Sigmoid colon (tissue), 4 donors: Measurements from ENCODE around the gene MMD2.
"Not testable (repeated sequence)": the region's sequence is repeated elsewhere in the genome, so short reads cannot be mapped to it uniquely, and the experiment has no call there.

Source experiments
- CTCF ChIP-seq, 4 experiments: fragments of 450-650 bp in 3 of 4; fragments of 200-600 bp in 1 of 4; IDR thresholded peaks; one replicate each; pipeline ENCODE4 v1.5.1; 2016 to 2019; ENCODE audit warnings: antibody characterized with exemption in 4 of 4, mild to moderate bottlenecking in 3 of 4, moderate library complexity in 2 of 4
- EP300 ChIP-seq, 4 donors: sonication (generic); formaldehyde crosslinking; IDR thresholded peaks; one replicate each; pipeline ENCODE4 v1.6.1; 2017; ENCODE audit warnings: antibody characterized with exemption in 4 of 4
- POLR2A ChIP-seq, 2 donors: fragments of 450-650 bp; IDR thresholded peaks; one replicate each; pipeline ENCODE4 v1.6.1; 2016; ENCODE audit warnings: antibody characterized with exemption in 2 of 2, mild to moderate bottlenecking in 2 of 2, moderate library complexity in 2 of 2
- POLR2AphosphoS5 ChIP-seq, 4 donors: sonication (generic); formaldehyde crosslinking; IDR thresholded peaks; one replicate each; pipeline ENCODE4 v1.6.1; 2017; ENCODE audit warnings: antibody characterized with exemption in 4 of 4

DNA sequence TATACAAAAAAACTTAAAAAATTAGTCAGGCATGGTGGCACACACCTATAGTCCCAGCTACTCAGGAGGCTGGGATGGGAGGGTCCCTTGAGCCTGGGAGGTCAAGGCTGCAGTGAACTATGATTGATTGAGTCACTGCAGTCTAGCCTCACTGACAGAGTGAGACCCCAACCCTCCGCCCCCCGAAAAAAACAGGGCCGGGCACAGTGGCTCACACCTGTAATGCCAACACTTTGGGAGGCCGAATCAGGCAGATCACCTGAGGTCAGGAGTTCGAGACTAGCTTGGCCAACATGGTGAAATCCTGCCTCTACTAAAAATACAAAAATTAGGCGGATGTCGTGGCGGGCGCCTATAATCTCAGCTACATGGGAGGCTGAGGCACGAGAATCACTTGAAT, 13.5 kb upstream of the MMD2 start:
- not testable (repeated sequence) for TF ChIP-seq EP300, CTCF, POLR2A, POLR2AphosphoS5 (IDR thresholded peaks at IDR 0.05)
